ENCODE data around the gene HIF1A.
"Not testable (repeated sequence)": the region's sequence is repeated elsewhere in the genome, so short reads cannot be mapped to it uniquely, and the experiment has no call there.

DNA sequence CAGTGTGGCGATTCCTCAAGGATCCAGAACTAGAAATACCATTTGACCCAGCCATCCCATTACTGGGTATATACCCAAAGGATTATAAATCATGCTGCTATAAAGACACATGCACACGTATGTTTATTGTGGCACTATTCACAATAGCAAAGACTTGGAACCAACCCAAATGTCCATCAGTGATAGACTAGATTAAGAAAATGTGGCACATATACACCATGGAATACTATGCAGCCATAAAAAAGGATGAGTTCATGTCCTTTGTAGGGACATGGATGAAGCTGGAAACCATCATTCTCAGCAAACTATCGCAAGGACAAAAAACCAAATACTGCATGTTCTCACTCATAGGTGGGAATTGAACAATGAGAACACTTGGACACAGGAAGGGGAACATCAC is 37.2 kb upstream of the HIF1A start:
- TF ChIP-seq, protein P1, sequence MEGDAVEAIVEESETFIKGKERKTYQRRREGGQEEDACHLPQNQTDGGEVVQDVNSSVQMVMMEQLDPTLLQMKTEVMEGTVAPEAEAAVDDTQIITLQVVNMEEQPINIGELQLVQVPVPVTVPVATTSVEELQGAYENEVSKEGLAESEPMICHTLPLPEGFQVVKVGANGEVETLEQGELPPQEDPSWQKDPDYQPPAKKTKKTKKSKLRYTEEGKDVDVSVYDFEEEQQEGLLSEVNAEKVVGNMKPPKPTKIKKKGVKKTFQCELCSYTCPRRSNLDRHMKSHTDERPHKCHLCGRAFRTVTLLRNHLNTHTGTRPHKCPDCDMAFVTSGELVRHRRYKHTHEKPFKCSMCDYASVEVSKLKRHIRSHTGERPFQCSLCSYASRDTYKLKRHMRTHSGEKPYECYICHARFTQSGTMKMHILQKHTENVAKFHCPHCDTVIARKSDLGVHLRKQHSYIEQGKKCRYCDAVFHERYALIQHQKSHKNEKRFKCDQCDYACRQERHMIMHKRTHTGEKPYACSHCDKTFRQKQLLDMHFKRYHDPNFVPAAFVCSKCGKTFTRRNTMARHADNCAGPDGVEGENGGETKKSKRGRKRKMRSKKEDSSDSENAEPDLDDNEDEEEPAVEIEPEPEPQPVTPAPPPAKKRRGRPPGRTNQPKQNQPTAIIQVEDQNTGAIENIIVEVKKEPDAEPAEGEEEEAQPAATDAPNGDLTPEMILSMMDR (conservative IDR thresholded peaks at IDR 0.05; ENCODE audit: low read depth, low read length) = not testable (repeated sequence)
- not testable (repeated sequence) for TF ChIP-seq EZH2 (IDR thresholded peaks at IDR 0.05; ENCODE audit: low read length, unreplicated experiment); EZH2phosphoT487 (IDR thresholded peaks at IDR 0.05; ENCODE audit: borderline replicate concordance, low read length)

Measured in PC-3 (cell line).